Activated CD4-positive, alpha-beta T cell treated with anti-CD3 and anti-CD28 coated beads, Interleukin-2, amount 50 U/mL, for 48 hours (primary cell): Measurements from ENCODE around the gene GOLGA2.
A peak's percentile ranks its signal among the peaks of the same experiment; 100 is the strongest.

Source experiments
- DNase-seq, 2 experiments: peaks; one replicate each; pipeline ENCODE4 v3.0.0-alpha.2; 2020

Gene GOLGA2

DNA sequence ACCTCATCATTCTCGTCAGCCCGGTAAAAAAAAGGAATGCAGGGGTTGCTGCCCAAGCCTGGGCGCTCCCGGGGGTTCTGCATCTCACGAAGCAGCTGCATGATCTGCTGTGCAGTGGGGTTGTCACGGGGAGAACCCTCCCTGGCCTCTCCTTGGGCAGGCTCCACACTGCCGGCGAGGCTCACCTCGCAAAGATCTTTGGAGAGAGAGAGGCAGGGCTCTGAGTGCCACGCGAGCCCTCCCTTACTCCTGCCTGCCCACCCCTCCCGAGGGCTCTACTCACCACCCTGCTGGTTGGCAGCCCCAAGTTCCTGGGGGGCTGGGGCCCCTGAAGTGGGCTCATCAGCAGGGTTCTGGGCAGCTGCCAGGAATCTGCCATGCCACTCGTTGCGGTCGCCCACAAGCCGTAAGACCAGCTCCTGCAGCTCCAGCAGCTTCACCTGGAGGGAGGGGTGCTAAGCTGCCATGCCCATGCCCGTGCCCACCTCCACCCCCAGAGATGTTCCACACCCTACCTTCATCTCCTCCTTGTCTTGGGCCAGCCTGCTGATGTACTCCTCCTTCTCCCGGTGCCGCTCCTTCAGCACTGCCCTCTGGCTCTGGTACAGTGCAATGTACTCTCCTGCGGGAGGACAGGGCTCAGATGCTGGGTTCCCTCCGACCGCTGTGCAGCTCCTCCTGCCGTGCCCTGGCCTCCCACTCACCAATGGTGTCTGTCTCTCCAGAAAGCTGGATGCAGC, 18.6 kb downstream of the GOLGA2 start:
- no peak for DNase-seq

- DNase-seq = peak; percentile 58 to 65
Measured at GRCh38 chr9:128254855-128255759, 20.7 kb downstream of the GOLGA2 start.

DNA sequence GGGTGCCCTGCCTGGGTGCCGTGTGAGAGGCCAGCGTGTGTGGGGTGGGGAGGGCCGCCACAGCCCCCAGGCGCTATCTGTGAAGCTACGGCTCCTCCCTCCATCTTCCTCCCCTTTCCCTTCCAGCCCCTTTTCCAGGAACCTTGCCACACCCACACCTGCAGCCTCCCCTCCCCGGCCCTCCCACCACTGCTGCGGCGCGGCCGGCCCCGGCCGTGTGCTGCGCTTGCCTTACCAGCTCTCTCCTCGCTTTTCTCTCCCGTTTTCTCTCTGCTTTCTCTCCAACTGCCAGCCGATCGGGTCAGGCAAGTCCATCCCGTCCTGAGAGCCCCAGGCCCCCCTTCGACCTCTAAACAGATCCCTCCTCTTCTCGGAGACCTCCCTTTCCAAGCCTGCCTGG, 21.4 kb downstream of the GOLGA2 start:
- no peak for DNase-seq

DNA sequence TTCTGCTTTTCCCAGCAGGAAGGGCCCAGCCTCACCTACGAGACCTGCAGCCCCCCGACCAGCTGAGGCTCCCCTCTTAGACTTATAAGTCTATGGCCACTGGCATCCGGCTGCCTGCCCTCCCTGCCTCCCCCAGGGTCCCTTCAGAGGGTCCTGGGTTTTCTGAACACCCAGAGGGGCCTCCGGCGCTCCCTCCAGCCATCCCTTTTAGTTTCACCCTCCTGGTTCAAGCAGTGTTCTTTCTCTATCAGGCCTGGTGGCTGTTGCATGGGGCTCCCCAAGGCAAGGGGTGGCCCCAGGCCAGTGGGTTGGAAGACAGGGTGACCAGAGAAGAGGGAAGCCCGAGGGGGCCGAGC, 21.8 kb downstream of the GOLGA2 start:
- no peak for DNase-seq

GRCh38 chr9:128253140-128253990, 22.4 kb downstream of the GOLGA2 start:
- no peak for DNase-seq

DNA sequence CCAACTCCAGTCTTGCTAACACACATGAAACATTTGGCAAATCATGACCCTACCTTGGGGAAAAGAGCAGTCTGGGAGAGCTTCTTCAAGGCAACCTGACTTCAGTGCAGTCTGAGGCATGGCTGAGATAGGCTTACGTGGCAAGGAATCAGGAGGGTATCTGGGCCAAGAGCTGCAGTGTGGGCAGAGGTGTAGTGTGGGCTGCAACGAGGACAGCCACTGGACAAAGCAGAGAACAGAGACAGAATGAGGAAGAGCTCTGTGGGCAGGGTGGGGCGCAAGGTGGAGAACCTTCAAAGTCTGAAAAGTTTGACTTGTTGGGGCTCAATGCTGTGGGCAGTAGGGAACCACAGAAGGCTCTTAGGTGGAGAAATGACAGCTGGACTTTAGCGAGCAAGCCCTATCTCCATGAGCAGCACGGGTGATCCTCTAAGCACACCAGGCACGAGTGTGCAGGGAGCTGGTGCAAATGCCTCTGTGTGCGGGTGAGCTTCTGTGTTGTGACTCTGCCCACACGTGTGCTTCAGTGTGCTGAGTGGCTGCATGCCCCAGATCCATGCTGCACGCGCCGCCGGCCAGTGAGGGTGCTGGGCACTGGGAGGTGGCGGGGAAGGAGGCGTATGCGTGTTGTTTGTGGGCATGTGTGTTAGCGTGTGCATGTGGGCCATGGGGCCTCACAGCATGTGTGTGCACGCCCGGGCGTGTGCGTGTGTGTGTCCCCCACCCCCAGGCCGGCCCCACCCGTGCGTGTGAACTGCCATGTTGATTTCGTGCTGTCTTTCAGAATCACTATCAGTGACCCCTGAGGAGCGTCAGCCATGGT, 23.3 kb downstream of the GOLGA2 start:
- DNase-seq = no peak

GRCh38 chr9:128251732-128252100, 24.1 kb downstream of the GOLGA2 start:
- DNase-seq = no peak

DNA sequence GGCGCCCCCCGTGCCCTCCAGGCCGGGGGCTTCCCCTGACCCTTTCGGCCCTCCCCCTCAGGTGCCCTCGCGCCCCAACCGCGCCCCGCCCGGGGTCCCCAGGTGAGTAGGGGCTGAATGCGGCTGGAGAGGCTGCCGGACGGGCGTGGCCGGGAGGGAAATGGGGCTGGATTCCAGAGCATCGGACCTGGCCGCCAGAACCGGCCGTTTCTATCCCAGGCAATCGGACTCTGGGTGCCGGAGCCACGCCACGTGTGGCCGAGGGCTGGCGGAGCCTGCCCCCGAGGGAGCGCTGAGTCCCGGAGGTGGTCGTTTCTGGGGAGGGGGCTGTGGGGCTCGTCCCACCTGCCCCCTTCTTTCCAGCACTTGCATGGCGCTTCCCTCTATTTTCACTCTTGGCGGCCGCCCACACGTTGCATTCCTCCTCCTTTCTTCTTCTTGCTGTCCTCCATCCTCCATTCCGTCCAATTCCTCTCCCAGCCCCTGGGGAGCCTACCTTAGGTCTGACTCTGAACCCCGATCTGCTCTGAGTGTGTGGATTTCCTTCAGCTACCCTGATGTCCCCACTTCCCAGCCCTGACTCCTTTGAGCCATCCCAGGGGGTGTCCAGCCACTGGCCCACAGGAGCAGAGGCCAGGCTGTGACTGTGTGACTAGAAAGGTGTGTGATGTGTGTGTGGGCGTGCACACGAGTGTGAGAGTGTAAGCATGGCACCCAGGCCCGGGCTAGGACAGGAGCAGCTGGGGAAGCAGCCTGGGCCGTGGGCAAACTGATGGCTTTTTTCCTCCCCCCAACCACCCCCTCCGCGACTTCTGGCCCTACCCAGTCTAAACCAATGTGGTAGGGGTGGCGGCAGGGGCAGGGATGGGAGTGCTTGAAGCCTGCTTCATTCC, 24.7 kb downstream of the GOLGA2 start:
- DNase-seq = peak in 1 of 2 experiments; percentile 12

GRCh38 chr9:128249908-128250838, 25.6 kb downstream of the GOLGA2 start:
- DNase-seq = peak; percentile 99 to 100

GRCh38 chr9:128249558-128249907, 26.3 kb downstream of the GOLGA2 start:
- DNase-seq = no peak

DNA sequence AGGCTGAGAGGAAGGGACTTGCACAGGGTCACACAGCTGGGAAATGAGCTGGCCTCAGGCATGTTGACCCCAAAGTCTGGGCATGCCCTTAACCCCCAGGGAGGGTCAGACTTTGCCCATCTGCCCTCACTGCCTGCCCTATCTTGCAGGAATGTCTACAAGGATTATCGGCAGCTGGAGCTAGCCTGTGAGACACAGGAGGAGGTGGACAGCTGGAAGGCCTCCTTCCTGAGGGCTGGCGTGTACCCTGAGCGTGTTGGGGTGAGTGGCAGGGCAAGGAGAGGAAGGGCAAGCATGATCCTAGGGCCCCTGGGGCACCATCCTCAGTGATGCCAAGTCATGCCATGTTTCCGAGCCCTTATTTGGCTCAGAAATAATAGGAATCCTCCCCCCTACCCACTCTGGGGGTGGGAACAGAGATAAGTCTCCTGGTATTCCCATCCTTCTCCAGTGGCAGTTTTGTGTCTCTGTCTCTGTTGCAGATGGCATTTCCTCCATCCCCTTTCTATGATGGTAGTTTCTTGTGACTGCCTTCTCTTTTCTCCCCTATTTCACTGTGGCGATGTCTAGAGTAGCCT, 28.5 kb downstream of the GOLGA2 start:
- no peak for DNase-seq

DNA sequence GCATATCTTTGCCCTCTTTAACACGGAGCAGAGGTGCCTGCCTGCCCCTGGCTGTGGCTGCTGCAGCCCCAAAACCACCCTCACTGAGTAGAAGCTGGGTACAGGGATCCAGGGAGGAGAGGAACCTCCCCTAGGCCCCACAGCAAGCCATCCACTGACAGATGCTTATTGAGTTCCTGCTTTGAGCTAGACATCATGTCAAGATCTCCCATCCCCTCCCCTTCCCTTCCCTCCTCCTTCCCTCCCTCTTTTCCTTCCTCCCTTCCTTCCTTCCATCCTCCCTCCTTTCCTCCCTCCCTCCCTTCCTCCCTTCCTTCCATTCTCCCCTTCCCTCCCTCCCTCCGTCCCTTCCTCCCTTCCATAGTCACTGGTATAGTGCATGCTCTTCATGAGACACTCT, 29.3 kb downstream of the GOLGA2 start:
- no peak for DNase-seq

- no peak for DNase-seq
Measured at GRCh38 chr9:128245421-128246151, 30.2 kb downstream of the GOLGA2 start.

GRCh38 chr9:128244837-128245231, 31.0 kb downstream of the GOLGA2 start:
- no peak for DNase-seq

DNA sequence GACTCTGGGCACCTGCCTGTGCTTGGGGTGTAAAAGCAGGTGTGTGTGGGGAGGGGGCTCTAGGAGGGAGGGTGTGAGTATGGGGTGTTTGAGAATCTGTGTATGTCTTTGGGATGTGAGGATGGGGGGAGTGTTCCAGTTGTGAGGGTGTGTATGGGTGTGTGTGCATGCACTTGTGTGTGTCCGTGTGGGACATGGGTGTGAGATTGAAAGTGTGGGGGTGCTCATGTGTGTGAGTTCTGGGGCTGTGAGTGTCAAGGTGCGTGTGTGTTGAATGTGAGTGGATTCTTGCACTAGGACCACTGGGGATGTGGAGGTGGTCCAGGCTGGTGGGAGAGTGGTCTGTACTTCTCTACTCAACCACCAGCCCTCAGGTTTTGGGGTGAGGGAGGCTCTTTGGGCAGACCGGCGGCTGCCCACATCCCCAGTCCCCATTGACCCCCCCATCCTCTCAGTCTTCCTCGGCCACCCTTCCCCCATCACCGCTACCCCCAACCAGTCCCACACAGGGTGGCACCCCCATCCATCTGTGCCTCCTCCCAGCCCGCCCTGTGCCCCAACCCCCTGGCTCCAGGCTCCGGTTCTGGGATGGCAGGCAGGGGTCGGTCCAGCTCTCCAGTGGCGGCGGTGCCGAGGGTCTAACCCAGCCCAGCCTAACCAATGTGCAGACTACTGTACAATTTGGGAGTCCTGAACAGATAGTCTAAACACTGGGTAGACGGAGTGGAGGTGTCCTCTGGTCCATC, 31.5 kb downstream of the GOLGA2 start:
- DNase-seq = no peak

- DNase-seq = no peak
Measured at GRCh38 chr9:128243215-128244018, 32.4 kb downstream of the GOLGA2 start.

GRCh38 chr9:128242828-128243214, 33.0 kb downstream of the GOLGA2 start:
- DNase-seq = no peak

GRCh38 chr9:128242124-128242523, 33.7 kb downstream of the GOLGA2 start:
- no peak for DNase-seq
